Motor neuron (in vitro differentiated cells): Measurements from ENCODE around the gene RAC2. TPM values are rescaled to one million over a fixed set of nuclear protein-coding genes. Genes with fewer than 3 reads are reported as not detected.

Experiments
- ATAC-seq, 8 experiments: fragments of 200-7000 bp; cut with Tn5 transposase; replicated peaks in 6 of 8; 2 replicates each; pipeline ENCODE4 v1.8.0; 2021; ENCODE audit warnings: mild to moderate bottlenecking in 8 of 8, moderate library complexity in 8 of 8
- H3K27ac ChIP-seq, 2 donors: fragments of 250-450 bp; sonication (Bioruptor Pico); 2 replicates each; pipeline ENCODE4 v1.9.0; 2021; ENCODE audit warnings: antibody characterized with exemption in 2 of 2, mild to moderate bottlenecking in 2 of 2, moderate library complexity in 1 of 2
- H3K4me1 ChIP-seq, 2 donors: fragments of 250-450 bp; sonication (Bioruptor Pico); replicated peaks in 1 of 2; 2 replicates each; pipeline ENCODE4 v1.6.1; 2021; ENCODE audit warnings: antibody characterized with exemption in 2 of 2, mild to moderate bottlenecking in 2 of 2, moderate library complexity in 1 of 2
- H3K4me3 ChIP-seq, 5 donors: fragments of 250-450 bp; sonication (Bioruptor Pico); 2 replicates each; pipeline ENCODE4 v1.9.0; 2021; ENCODE audit warnings: antibody characterized with exemption in 5 of 5, mild to moderate bottlenecking in 5 of 5, moderate library complexity in 4 of 5
- WGBS, 10 experiments: fragments of 450-650 bp; shearing (Covaris generic); methylation state at CpG; one replicate each; pipeline ENCODE4 v1.0.0; 2022; 5-methylcytosine and 5-hydroxymethylcytosine counted together
- in situ Hi-C, 9 experiments: fragments of 400-800 bp; cut with MboI; loops; one replicate each; pipeline ENCODE4 v1.15.0; 2021; ENCODE audit warnings: low sequenced_read_pairs in 9 of 9, low pct_unique_long_range_greater_than_20kb in 2 of 9; ENCODE audit not compliant: unreplicated experiment in 9 of 9
- total RNA-seq, 8 experiments: library from RNA; unstranded; fragments of 300-600 nt; gene quantifications; 2 replicates each; pipeline versions ENCODE4 v1.2.3 to v1.2.4, GENCODE V29; 2022

RAC2 gene
- total RNA-seq, 8 experiments from 2014 or later, result 0.33 to 94.3 (median 3.1) TPM; not detected in 1

DNA sequence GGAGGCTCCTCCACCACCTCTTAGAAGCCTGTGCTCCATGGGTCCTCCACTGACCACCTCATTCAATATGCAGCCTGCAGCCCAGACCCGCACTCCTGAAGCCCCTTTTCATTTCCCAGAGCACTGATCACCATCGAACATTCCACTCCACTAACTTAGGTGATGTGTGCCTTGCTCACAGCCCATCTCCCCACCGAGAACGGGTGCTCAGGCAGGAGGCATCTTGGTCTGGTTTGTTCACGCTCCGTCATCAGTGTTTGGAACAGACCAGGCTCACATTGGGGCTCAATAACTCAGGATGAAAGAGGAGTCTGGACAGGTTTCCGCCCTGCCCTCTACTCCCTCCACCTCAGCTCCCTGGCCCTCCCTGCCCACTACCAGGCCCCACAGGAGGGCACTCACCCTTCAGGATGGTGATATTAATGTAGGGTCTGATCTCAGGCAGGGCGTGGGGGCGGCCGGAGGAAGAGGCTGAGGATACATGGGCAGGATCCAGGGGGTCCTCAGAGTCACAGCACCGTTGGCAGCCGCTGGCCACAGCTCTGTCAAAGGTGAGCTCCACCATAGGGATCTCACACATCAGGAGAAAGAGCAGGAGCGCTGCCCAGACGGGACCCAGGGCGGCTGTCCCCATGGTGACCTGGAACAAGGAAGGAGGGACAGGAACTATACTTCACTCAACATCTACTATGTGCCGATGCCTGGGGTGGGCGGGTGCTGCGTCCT, 59.1 kb downstream of the RAC2 start:
- in situ Hi-C loops, result no loop called here
- Histone ChIP-seq H3K4me3 (no peak overlapping the region), H3K4me1 (peaks cover 12 to 16% of the 10 kb centered on the region in 2 donors), H3K27ac (no peak overlapping the region)
- no peak for ATAC-seq
- 82 to 100% (median 100%) methylated on average over 1 to 8 of the region's 18 CpGs; no CpG with 5 or more reads in 5 of the 10 experiments for WGBS, 10 experiments

DNA sequence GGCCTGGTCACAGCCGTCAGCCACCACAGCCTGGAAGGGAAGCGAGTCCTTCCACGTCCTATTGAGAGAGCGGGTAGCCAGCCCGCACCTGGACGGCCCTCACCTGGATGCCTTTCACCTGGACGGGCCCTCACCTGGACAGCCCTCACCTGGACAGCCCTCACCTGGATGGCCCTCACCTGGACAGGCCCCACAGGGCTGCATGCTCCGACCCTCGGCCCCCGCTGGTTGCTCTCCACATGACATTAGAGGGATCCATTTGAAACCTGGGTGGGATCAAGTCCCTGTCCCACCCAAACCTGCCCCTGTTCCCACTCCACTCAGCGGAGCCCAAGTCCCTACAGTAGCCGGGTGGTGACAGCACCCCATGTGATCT, 59.7 kb downstream of the RAC2 start:
- ATAC-seq, result no peak
- no peak overlapping the region for H3K4me3 ChIP-seq
- no peak overlapping the region for H3K27ac ChIP-seq
- WGBS, 10 experiments, result 70% methylated on average over 2 of the region's 12 CpGs; no CpG with 5 or more reads in 9 of the 10 experiments
- in situ Hi-C loops, result no loop called here
- peaks cover 12 to 16% of the 10 kb centered on the region in 2 donors for H3K4me1 ChIP-seq

DNA sequence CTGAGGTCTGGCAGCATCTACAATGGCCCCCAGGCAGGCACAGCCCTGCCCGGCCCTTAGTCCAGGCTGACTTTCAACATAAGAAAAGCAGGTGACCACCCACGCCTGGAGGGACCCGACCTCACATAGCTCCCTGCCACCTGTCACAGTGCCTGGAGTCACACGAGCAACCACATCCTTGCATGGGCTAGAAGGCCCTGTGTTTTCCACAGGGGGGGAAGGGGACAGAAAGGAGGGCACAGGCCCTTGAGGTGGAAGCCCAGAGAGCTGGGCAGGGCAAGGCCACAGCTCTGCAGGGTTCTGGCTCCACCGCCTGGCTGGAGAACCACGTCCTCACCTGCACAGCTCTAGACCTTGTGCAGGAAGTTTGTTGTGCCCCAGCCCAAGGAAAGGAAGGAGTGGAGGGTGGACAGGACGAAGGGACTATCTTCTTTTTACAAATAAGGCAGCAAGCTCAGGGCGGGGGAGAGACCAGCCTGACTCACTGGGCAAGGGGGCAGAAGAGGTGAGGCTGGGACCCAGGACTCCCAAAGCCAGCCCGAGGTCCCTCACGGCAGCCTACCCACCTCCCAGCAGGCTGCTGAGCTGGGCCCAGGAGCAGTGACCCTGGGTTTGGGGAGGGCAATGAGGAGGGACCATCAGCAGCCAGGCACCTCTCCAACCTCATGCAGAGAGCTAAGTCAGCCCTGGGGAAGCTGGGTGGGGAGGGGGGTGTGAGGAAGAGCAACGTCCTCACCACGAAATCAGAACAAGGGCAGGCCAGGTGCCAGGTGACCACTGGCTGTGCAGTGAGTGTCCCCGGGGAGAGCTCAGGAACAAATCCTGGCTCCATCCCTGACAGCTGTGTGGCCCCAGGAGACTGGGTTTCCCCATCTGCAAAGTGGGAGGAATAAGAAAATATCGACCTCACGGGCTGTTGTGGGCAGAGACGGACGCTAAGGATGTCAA, 60.4 kb downstream of the RAC2 start:
- no peak overlapping the region for H3K27ac ChIP-seq
- in situ Hi-C loops, result no loop called here
- no peak for ATAC-seq
- WGBS, 10 experiments, result 69 to 87% (median 75%) methylated on average over 3 to 4 of the region's 17 CpGs; no CpG with 5 or more reads in 7 of the 10 experiments
- no peak overlapping the region for H3K4me3 ChIP-seq
- H3K4me1 ChIP-seq, result peaks cover 7 to 16% of the 10 kb centered on the region in 2 donors

DNA sequence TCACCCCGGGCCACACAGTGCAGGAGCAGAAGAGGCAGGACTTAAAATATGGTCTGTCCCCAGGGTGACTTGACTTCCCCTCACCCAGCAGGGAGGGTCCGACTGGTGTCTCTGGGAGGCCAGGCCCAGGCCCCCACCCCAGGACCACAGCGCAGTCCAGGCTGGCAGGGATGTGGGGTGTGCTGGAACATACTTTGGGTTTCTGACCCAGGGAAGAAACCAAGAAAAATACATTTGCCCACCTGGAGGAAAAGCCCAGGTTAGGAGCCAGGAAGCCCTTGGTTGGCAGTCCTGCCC, 61.2 kb downstream of the RAC2 start:
- WGBS, 10 experiments, result 50 to 100% (median 67%) methylated on average over 1 to 2 of the region's 3 CpGs; no CpG with 5 or more reads in 5 of the 10 experiments

DNA sequence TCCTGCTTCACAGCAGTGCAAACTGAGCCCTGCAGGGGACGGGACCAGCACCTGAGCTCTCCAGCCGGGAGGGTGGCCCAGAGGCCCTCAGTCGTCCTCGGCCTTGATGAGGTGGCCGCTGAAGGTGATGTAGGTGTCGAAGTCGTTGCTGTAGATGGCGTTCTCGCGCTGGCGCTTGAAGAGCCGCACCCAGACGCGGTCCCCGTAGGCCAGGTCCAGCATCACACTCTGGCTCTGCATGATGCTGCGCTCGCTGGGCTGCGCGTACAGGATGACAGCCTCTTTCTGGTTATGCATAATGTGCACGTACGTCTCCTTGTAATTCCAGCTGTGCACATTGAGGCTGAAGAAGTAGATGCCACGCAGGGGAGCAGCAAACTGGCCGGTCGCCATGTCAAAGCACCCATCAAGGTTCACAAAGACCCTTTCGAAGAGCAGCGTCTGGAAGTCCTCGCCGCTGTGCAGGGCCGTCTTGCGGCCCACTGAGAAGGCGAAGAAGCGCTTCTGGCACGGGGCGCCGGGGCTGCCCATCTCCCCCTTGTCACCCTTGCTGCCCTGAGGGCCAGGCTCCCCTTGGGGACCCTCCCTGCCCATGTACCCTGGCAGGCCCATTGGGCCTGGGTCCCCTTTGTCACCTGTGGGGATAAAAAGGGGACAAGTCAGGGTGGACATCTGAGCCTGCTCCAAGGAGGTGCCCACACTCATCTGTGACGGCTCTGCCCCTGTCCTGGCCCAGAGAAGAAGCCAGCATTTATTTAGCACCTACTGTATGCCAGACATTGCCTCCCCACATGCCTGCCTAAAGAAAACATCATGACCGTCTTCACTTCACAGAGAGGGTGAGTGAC, 61.7 kb downstream of the RAC2 start:
- ATAC-seq, result no peak
- Histone ChIP-seq H3K27ac (no peak overlapping the region), H3K4me3 (no peak overlapping the region), H3K4me1 (peaks cover 2 to 12% of the 10 kb centered on the region in 2 donors)
- 80 to 100% (median 88%) methylated on average over 1 to 35 of the region's 37 CpGs; no CpG with 5 or more reads in 4 of the 10 experiments for WGBS, 10 experiments
- in situ Hi-C loops, result no loop called here

More for the DNA sequence above, 61.2 kb downstream of the RAC2 start:
- Histone ChIP-seq H3K4me1 (peaks cover 2 to 16% of the 10 kb centered on the region in 2 donors), H3K27ac (no peak overlapping the region), H3K4me3 (no peak overlapping the region)
- in situ Hi-C loops, result no loop called here
- ATAC-seq, result no peak

DNA sequence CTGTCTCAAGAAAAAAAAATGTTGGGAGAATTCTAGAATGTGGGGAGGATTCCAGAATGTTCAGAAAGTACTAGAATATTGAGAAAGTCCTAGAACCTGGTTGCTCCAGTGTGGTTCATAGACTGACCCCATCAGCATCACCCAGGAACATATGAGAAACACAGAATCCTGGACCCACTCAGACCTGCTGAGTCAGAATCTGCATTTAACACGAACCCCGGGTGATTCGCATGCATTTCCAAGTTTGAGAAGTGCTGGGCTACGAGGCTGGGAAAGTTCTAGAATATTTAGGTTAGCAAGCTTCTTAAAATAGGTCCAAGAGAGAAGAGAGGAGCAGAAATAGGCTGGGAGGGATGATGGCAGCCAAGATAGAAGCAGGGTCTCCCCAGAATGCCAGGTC, 62.4 kb downstream of the RAC2 start:
- Histone ChIP-seq H3K27ac (no peak overlapping the region), H3K4me1 (peaks cover 2 to 12% of the 10 kb centered on the region in 2 donors), H3K4me3 (no peak overlapping the region)
- no peak for ATAC-seq
- in situ Hi-C loops, result no loop called here
- WGBS, 10 experiments, result 28 to 83% (median 74%) methylated on average over 2 to 4 of the region's 4 CpGs; no CpG with 5 or more reads in 5 of the 10 experiments

DNA sequence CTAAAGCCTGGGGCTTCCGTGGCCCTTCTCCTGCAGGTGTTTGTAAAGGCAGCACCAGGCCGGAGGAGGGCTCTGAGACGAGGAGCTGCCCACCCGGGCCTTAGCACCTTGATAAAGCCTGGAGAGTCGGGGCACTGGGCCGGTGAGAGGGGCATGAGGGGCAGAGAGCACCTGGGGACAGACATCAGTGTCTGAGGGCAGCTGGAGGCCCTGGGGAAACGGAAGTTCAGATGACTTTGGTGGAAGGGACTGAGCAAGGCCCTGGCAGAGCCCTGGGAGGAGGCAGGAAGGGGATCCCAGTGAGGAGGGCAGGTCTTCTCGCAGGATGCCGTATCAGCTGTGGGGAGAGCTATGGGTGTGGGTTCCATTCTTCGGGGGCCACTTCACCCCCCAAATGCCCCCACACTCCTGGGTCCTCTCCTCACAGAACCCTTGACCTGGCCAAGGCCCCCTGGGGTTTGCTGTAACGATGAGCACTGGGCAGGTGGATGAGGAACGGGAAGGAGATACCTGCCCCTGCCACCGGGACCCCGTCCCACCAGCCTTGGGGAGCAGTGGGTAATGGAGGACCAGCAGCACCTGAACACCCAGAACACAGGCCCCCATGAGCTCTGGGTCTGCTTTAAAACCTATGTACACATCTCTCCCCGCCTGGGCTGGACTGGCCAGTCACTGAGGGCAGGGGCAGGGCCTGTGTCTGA, 63.4 kb downstream of the RAC2 start:
- in situ Hi-C loops, result no loop called here
- WGBS, 10 experiments, result 80 to 100% (median 93%) methylated on average over 1 to 3 of the region's 15 CpGs; no CpG with 5 or more reads in 7 of the 10 experiments
- Histone ChIP-seq H3K4me1 (peaks cover 2 to 16% of the 10 kb centered on the region in 2 donors), H3K4me3 (no peak overlapping the region), H3K27ac (no peak overlapping the region)
- no peak for ATAC-seq

DNA sequence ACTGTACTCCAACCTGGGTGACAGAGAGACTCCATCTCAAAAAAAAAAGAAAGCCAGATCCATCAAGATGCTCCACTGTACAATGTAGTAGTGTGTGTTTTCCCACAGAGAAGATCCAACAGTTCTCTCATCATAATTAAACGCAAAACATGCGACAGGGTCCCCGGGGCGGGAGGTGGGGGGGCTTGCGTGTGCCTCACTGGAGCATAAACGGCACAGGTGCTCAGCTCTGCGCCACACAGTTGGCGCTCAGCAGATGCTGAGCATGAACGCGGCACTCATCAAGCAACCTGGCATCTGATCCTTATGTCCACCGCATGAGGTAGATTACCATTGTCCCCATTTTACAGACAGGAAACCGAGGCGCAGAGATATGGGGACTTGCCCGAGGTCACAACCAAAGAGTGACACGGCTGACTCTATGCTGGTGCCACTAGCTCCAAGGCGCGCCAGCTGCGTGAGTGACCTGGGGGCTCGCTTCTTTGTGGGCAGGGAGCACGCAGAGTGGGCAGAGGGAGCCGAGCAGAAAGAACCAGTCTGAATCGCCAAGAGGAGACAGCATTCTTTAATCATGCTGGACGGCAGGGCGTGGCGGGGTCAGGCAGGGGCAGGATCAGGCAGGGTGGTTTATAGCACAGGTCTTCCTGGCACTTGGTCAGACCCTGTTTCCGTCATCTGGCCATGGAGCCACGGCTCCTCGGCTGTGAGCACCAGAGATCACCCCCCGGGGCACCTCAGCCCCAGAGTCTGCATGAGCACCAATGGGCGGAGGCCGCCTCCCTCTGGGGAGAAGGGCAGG, 64.2 kb downstream of the RAC2 start:
- in situ Hi-C loops, result no loop called here
- ATAC-seq, result peak in 1 of 8 experiments; percentile 42
- Histone ChIP-seq H3K4me3 (no peak overlapping the region), H3K27ac (no peak overlapping the region), H3K4me1 (peaks cover 2 to 16% of the 10 kb centered on the region in 2 donors)
- 83 to 100% (median 93%) methylated on average over 1 to 19 of the region's 31 CpGs; no CpG with 5 or more reads in 5 of the 10 experiments for WGBS, 10 experiments

DNA sequence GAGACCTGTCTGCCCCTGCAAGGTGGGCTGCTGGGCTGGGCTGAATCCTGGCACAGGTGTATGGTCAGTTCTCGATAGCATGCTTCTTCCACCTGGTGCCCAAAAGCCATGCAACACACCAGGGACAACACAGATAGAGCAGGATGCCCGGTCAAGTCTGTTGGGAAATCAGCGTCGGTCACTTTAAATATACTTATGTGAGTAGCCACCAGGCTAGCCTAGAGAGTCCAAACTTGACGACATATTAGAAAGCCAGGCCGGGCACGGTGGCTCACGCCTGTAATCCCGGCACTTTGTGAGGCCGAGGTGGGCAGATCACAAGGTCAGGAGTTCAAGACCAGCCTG, 65.0 kb downstream of the RAC2 start:
- 80 to 100% (median 92%) methylated on average over 1 to 5 of the region's 10 CpGs; no CpG with 5 or more reads in 4 of the 10 experiments for WGBS, 10 experiments
- Histone ChIP-seq H3K4me1 (peaks cover 2 to 16% of the 10 kb centered on the region in 2 donors), H3K27ac (no peak overlapping the region), H3K4me3 (no peak overlapping the region)
- no peak for ATAC-seq
- in situ Hi-C loops, result no loop called here

DNA sequence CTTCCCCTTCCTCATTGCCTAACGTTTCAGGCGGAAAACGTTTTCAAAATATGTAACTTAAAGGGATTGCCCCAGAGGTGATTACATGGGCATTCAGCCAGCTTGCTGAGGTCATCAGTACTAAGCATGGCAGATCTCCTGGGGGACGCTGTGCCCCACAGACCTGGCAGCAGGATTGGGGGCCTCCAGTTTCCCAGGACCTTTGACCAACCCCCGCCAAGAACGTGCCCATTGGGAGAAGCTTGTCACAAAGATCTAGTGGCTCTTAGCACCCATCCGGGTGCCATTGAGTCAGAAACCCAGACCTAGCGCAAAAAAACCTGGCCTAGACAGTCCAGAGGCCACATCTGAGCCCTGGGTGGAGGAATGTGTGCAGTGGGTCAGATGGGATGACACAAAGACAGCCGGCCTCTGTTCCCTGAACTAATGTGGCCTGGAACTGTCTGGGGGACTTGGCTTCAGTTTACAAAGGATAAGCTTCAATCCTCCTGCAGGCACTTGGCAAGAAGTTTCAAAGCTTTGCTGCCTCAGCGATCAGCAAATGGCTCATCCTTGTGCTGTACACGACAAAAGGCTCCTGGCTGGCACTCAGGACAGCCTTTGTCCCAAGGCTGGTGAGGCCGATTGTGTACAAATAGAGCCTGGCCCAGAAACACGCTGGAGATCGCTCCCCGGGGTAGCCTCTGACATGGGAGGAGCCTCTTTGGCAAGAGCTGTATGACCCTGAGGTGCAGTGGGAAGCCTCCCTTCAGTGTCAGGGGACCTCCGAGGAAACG, 65.5 kb downstream of the RAC2 start:
- Histone ChIP-seq H3K4me1 (peaks cover 2 to 16% of the 10 kb centered on the region in 2 donors), H3K4me3 (no peak overlapping the region), H3K27ac (peak overlapping the region in 1 of 2 donors; percentile 23)
- in situ Hi-C loops, result no loop called here
- ATAC-seq, result peak in 5 of 8 experiments; percentile 72 to 87 (median 76)
- 20 to 75% (median 50%) methylated on average over 1 to 12 of the region's 17 CpGs; no CpG with 5 or more reads in 2 of the 10 experiments for WGBS, 10 experiments

DNA sequence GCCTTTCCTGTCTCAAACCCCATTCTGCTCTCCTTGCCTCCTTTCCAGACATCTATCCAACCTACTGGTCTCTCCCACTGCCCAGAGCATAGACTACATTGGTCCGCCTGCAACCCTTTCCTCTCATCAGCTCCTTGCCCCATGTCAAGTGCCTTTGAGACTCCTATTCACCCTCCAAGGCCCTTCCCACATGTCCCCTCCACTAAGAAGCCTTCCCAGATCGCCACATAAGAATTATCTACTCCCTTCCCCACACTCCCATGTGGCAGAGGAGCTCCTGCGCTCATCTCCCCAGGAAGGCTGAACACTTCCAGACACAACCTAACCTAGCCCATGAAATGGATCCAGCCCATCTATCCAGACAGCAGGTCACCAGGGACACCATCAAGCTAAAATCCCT, 66.3 kb downstream of the RAC2 start:
- H3K4me1 ChIP-seq, result peaks cover 2 to 16% of the 10 kb centered on the region in 2 donors
- 90 to 100% (median 100%) methylated on average over 1 to 2 of the region's 3 CpGs; no CpG with 5 or more reads in 4 of the 10 experiments for WGBS, 10 experiments
- no peak overlapping the region for H3K27ac ChIP-seq
- no peak for ATAC-seq
- H3K4me3 ChIP-seq, result no peak overlapping the region
- in situ Hi-C loops, result no loop called here
